Heart left ventricle (tissue), 16 donors: ENCODE results near the gene TBC1D19. TPM values are rescaled to one million over a fixed set of nuclear protein-coding genes. Genes with fewer than 3 reads are reported as not detected.

ENCODE experiments used
- ATAC-seq, 4 donors: fragments of 200-7000 bp; cut with Tn5 transposase; one replicate each; pipeline ENCODE4 v1.9.1; 2020 to 2022; ENCODE audit warnings: moderate library complexity in 4 of 4, mild to moderate bottlenecking in 3 of 4, moderate number of reproducible peaks in 1 of 4
- DNase-seq, 5 donors: peaks; one replicate each; pipeline ENCODE4 v3.0.0-alpha.2; 2020
- H3K27ac ChIP-seq, 12 donors: fragments of 200-600 bp; sonication (generic) in 4 of 12; one replicate each; pipeline versions ENCODE4 v1.5.0 to v1.8.0; 2016 to 2022; ENCODE audit warnings: mild to moderate bottlenecking in 2 of 12
- H3K27me3 ChIP-seq, 9 donors: fragments of 200-600 bp; sonication (generic) in 2 of 9; one replicate each; pipeline versions ENCODE4 v1.5.1 to v1.8.0; 2016 to 2022; ENCODE audit warnings: mild to moderate bottlenecking in 3 of 9
- H3K36me3 ChIP-seq, 9 donors: fragments of 200-600 bp; sonication (generic) in 2 of 9; one replicate each; pipeline versions ENCODE4 v1.5.0 to v1.8.0; 2018 to 2022; ENCODE audit warnings: mild to moderate bottlenecking in 2 of 9
- H3K4me1 ChIP-seq, 12 donors: fragments of 200-600 bp; sonication (generic) in 4 of 12; one replicate each; pipeline versions ENCODE4 v1.5.0 to v1.8.0; 2016 to 2022; ENCODE audit warnings: mild to moderate bottlenecking in 3 of 12
- H3K4me3 ChIP-seq, 12 donors: fragments of 200-600 bp; sonication (generic) in 4 of 12; one replicate each; pipeline versions ENCODE4 v1.5.0 to v1.8.0; 2017 to 2022; ENCODE audit warnings: mild to moderate bottlenecking in 9 of 12, moderate library complexity in 4 of 12
- H3K9me3 ChIP-seq, 12 donors: fragments of 200-600 bp; sonication (generic) in 4 of 12; one replicate each; pipeline versions ENCODE4 v1.5.0 to v1.8.0; 2016 to 2022; ENCODE audit warnings: mild to moderate bottlenecking in 1 of 12
- CTCF ChIP-seq, 12 donors: fragments of 200-600 bp; sonication (generic) in 4 of 12; IDR thresholded peaks; one replicate each; pipeline versions ENCODE4 v1.5.0 to v1.8.0; 2018 to 2022; ENCODE audit warnings: antibody characterized with exemption in 12 of 12, mild to moderate bottlenecking in 5 of 12
- POLR2A ChIP-seq, 2 donors: fragments of 450-650 bp; IDR thresholded peaks; one replicate each; pipeline ENCODE4 v1.6.1; 2017; ENCODE audit warnings: antibody characterized with exemption in 2 of 2, mild to moderate bottlenecking in 2 of 2, moderate library complexity in 2 of 2
- WGBS, 4 donors: extraction: QIAGEN DNeasy Blood & Tissue Kit in 2 of 4; methylation state at CpG; one replicate each; pipeline versions ENCODE4 v1.1.5 to v1.1.7; 2013 to 2018; 5-methylcytosine and 5-hydroxymethylcytosine counted together
- intact Hi-C, 10 donors: fragments of 100-400 bp; cut with DNase I; formaldehyde crosslinking; loops; one replicate each; pipeline versions ENCODE4 v1.11.1 to v1.14.2; 2022
- polyA plus RNA-seq, 2 donors: library from polyadenylated mRNA; stranded (reverse); fragments of 200-250 nt; gene quantifications; one replicate each; pipeline ENCODE4 v1.2.3, GENCODE V29; 2013
- total RNA-seq, 9 donors: library from RNA; depleted of rRNA in 2 of 9; stranded (reverse); fragments of >200 nt in 2 of 9; fragmentation: NEBNext Ultra II Directional in 3 of 9; extraction: Animal tissue kit (Norgen Biotek cat#: 25700) in 3 of 9; gene quantifications; one replicate each; pipeline versions ENCODE4 v1.1.0 to v1.2.4, GENCODE V29; 2016 to 2023
- donor health status: ischemic (EF 13 %, LVEDD 7.1; RV severe dilation, severe dysfunction).
- donor health status: healthy with polysubstance abuse.
- donor health status: DM: no; HTN: yes; CAD: no.
- donor health status: DM: no; HTN: no; CAD: no.
- donor health status: ischemic (EF 25% LVEDD 6.9; RV normal size, moderate dysfunction).
- donor health status: ischemic (EF 25% LVEDD 5.7; RV mildly dilated, moderate dysfunction).
- donor health status: healthy.
- donor health status: DM: yes; HTN: yes; CAD: no.
- donor health status: ischemic (EF 35%, LVEDD 5.7; RV mildly dilated, moderate dysfunction).
- donor health status: nonischemic (EF 11% LVEDD 7.7; RV severe dilation, severe dysfunction).
- donor health status: DM: yes; HTN: yes; CAD: no.
- donor health status: PGD.
- donor health status: ischemic (EF 29% LVEDD 5.4; RV normal size, mild dysfunction).
- donor health status: nonischemic (EF 23%, LVEDD 6.1; RV moderate dilation, normal function).

Gene TBC1D19
- total and polyA plus RNA-seq, 11 donors = 1.7 to 10.9 (median 9.2) TPM

DNA sequence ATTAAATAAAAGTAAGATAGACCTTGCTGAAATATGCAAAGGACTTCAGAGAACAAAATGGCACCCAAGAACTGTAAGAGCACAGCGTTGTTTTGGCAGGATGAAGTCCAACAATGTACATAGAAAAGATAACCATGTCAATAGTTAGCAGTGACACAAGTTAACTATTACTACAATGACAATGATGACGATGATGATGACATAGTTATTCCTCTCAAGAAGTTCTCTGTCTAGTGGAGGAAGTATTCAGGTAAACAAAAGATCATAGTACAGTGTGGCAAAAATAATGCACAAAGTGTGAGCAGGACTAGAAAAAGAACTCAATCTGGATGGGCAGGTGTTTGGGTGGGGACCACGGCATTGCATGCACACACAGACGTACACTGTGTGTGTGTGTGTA is 201.4 kb downstream of the TBC1D19 start:
- Histone ChIP-seq H3K36me3 (no peaks in the 10 kb centered on the region), H3K27me3 (no peaks in the 10 kb centered on the region), H3K27ac (no peak overlapping the region), H3K9me3 (no peaks in the 10 kb centered on the region), H3K4me3 (no peak overlapping the region), H3K4me1 (peaks cover 0 to 37% (median 20%) of the 10 kb centered on the region in 12 donors)
- 86 to 89% (median 88%) methylated on average over 4 of the region's 4 CpGs for WGBS, 4 donors
- ATAC-seq = no peak
- DNase-seq = no peak
- TF ChIP-seq POLR2A (IDR thresholded peaks at IDR 0.05) (no peak), CTCF (IDR thresholded peaks at IDR 0.05) (no peak)
- intact Hi-C loops = loop anchor here in 7 of 10 donors (5.0 to 10.0 kb wide), 6 partner anchors 77 to 229 kb away; partner anchors contain the start of gene STIM2 (in 1 of the 7)

DNA sequence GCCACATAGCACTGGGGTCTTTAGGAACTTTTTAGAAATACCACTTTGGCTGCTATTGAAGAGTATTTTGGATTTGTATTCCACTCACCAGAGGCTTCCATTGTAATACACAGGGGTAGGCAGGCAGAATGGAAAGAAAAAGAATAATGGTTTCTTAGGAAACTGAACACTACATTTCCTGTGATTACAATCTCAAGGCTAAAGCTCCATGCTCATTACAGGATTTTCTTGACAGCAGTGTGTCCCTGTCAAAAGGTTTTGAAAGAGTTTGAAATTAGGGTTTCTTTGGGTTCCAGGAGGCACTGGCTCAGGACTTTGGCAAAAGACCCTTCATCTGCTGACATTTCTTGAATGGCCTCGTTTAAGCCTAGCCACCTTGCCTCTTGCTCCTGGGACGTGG is 201.9 kb downstream of the TBC1D19 start:
- TF ChIP-seq CTCF (IDR thresholded peaks at IDR 0.05) = no peak
- TF ChIP-seq POLR2A (IDR thresholded peaks at IDR 0.05) = no peak
- Histone ChIP-seq H3K4me1 (peaks cover 0 to 37% (median 20%) of the 10 kb centered on the region in 12 donors), H3K27ac (peak overlapping the region in 1 of 12 donors; percentile 4), H3K36me3 (no peaks in the 10 kb centered on the region), H3K27me3 (no peaks in the 10 kb centered on the region), H3K9me3 (no peaks in the 10 kb centered on the region), H3K4me3 (no peak overlapping the region)
- ATAC-seq (no peak), DNase-seq (no peak)
- intact Hi-C loops = loop anchor here in 7 of 10 donors (2.0 to 10.0 kb wide), 7 partner anchors 71 to 229 kb away; partner anchors contain the start of gene STIM2 (in 1 of the 7)
- WGBS, 4 donors = 65 to 82% (median 74%) methylated on average over 2 of the region's 2 CpGs

DNA sequence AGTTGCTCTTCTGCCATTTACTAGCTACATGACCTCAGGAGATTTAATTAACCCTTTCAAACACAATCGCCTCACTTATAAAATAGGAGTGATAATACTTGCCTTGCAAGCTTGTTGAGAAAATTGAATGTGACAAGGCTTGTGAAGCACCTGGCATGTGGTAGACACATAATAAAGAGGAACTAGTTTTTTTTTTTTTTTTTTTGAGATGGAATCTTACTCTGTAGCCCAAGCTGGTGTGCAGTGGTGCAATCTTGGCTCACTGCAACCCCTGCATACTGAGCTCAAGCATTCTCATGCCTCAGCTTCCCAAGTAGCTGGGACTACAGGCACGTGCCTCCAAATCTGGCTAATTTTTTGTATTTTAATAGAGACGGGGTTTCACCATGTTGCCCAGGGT is 203.0 kb downstream of the TBC1D19 start:
- TF ChIP-seq CTCF (IDR thresholded peaks at IDR 0.05) (no peak), POLR2A (IDR thresholded peaks at IDR 0.05) (no peak)
- H3K4me1 ChIP-seq = peaks cover 0 to 31% (median 18%) of the 10 kb centered on the region in 12 donors
- intact Hi-C loops = loop anchor here in 7 of 10 donors (2.0 to 10.0 kb wide), 7 partner anchors 70 to 228 kb away; partner anchors contain the start of gene STIM2 (in 1 of the 7)
- DNase-seq (no peak), ATAC-seq (no peak)
- peak overlapping the region in 7 of 12 donors; percentile 44 to 66 (median 54) for H3K27ac ChIP-seq
- H3K4me3 ChIP-seq = no peak overlapping the region
- 70 to 88% (median 77%) methylated on average over 3 of the region's 3 CpGs for WGBS, 4 donors
- no peaks in the 10 kb centered on the region for H3K36me3 ChIP-seq
- no peaks in the 10 kb centered on the region for H3K9me3 ChIP-seq
- no peaks in the 10 kb centered on the region for H3K27me3 ChIP-seq

DNA sequence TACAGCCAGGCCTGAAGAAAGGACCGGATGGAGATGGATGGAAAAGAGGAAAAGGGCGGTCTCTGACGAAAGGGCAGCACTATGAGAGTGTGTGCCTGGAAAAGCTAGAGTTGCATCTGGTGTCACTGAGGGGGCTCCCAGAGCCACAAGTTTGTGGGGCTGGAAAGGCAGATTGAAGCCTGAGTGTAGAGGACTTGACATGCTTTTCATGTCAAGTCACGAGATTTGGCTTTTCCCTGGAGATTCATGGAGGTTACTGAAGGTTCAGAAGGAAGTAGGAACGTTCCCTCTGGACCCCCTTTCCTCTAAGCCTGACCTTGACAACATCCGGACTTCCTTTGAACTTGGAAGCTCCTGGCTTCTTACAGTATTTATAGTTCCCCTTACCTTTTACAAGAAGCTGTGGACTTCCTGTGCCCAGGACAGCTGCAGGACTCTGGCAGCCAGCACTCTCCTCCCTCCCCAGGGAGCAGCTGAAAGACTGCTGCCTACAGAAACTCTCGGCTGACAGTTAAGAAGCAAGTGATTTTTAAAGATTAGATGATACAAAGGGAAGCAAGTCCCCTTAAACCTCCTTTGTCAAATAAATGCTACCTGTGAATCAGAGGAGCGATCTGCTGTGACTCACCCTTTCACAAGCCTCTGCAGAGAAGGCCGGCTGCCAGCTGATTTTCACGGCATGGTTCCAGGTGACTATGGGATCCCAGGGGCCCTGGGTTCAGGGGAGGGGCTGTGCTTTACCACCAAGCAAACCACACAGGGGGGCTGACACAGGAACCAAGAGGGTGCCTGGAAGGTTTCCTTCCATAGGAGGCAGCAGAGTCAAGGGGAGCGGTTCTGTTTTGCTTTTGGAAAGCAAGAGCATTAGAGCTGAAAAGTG is 203.8 kb downstream of the TBC1D19 start:
- ATAC-seq = peak; percentile 52 to 83 (median 75)
- Histone ChIP-seq H3K36me3 (no peaks in the 10 kb centered on the region), H3K27me3 (no peaks in the 10 kb centered on the region), H3K27ac (peak overlapping the region in 10 of 12 donors; percentile 25 to 66 (median 52)), H3K4me1 (peaks cover 0 to 28% (median 18%) of the 10 kb centered on the region in 12 donors), H3K9me3 (no peaks in the 10 kb centered on the region), H3K4me3 (peak overlapping the region in 1 of 12 donors; percentile 11)
- intact Hi-C loops = loop anchor here in 7 of 10 donors (2.0 to 10.0 kb wide), 7 partner anchors 69 to 227 kb away; partner anchors contain the start of gene STIM2 (in 1 of the 7)
- TF ChIP-seq CTCF (IDR thresholded peaks at IDR 0.05) = peak; percentile 32 to 63 (median 45)
- TF ChIP-seq POLR2A (IDR thresholded peaks at IDR 0.05) = no peak
- DNase-seq = peak; percentile 42 to 67 (median 53)
- 35 to 47% (median 41%) methylated on average over 11 of the region's 11 CpGs for WGBS, 4 donors
